Peyer's patch (tissue), 4 donors: ENCODE measurements around the gene RBPJ. TPM values are rescaled to one million over a fixed set of nuclear protein-coding genes. Genes with fewer than 3 reads are reported as not detected.

Source experiments
- DNase-seq, 3 donors: peaks; one replicate each; pipeline ENCODE4 v3.0.0-alpha.2; 2017 to 2019
- H3K27ac ChIP-seq, 4 donors: fragments of 200-600 bp; sonication (generic); one replicate each; pipeline ENCODE4 v1.5.1; 2016 to 2019
- H3K27me3 ChIP-seq, 2 donors: fragments of 200-600 bp; sonication (generic); one replicate each; pipeline ENCODE4 v1.5.1; 2019
- H3K36me3 ChIP-seq, 3 donors: fragments of 200-600 bp; sonication (generic); one replicate each; pipeline ENCODE4 v1.5.1; 2016 to 2019
- H3K4me1 ChIP-seq, 4 donors: fragments of 200-600 bp; sonication (generic); one replicate each; pipeline ENCODE4 v1.5.1; 2016 to 2019
- H3K4me3 ChIP-seq, 4 donors: fragments of 200-600 bp; sonication (generic); 1 replicate in 3 of 4; 2 replicates in 1 of 4; pipeline ENCODE4 v1.5.1; 2016 to 2019; ENCODE audit warnings: mild to moderate bottlenecking in 1 of 4
- H3K9me3 ChIP-seq, 4 donors: fragments of 200-600 bp; sonication (generic); one replicate each; pipeline ENCODE4 v1.5.1; 2016 to 2019; ENCODE audit warnings: mild to moderate bottlenecking in 1 of 4
- POLR2A ChIP-seq, 2 donors: fragments of 450-650 bp; IDR thresholded peaks; one replicate each; pipeline ENCODE4 v1.5.1; 2017; ENCODE audit warnings: antibody characterized with exemption in 2 of 2, mild to moderate bottlenecking in 2 of 2, moderate library complexity in 2 of 2
- total RNA-seq, 4 donors: library from RNA; depleted of rRNA; stranded (reverse); fragments of >200 nt; gene quantifications; one replicate each; pipeline ENCODE4 v1.1.0, GENCODE V29; 2016
- TF ChIP-seq, protein P1 (sequence below), 6 experiments: fragments of 450-650 bp in 4 of 6; fragments of 200-600 bp in 2 of 6; sonication (generic) in 1 of 6; IDR thresholded peaks; one replicate each; pipeline ENCODE4 v1.5.1; 2017 to 2019; ENCODE audit warnings: antibody characterized with exemption in 6 of 6, mild to moderate bottlenecking in 3 of 6, moderate library complexity in 1 of 6

RBPJ gene
- total RNA-seq, 4 donors from 2014 or later, result 27.6 to 105 (median 42.8) TPM

- H3K9me3 ChIP-seq, result no peaks in the 10 kb centered on the region
- no peaks in the 10 kb centered on the region for H3K36me3 ChIP-seq
- no peak overlapping the region for H3K4me3 ChIP-seq
- no peak overlapping the region for H3K27ac ChIP-seq
- H3K27me3 ChIP-seq, result no peaks in the 10 kb centered on the region
- no peak for DNase-seq
- TF ChIP-seq POLR2A (IDR thresholded peaks at IDR 0.05), result no peak
- TF ChIP-seq, protein P1, sequence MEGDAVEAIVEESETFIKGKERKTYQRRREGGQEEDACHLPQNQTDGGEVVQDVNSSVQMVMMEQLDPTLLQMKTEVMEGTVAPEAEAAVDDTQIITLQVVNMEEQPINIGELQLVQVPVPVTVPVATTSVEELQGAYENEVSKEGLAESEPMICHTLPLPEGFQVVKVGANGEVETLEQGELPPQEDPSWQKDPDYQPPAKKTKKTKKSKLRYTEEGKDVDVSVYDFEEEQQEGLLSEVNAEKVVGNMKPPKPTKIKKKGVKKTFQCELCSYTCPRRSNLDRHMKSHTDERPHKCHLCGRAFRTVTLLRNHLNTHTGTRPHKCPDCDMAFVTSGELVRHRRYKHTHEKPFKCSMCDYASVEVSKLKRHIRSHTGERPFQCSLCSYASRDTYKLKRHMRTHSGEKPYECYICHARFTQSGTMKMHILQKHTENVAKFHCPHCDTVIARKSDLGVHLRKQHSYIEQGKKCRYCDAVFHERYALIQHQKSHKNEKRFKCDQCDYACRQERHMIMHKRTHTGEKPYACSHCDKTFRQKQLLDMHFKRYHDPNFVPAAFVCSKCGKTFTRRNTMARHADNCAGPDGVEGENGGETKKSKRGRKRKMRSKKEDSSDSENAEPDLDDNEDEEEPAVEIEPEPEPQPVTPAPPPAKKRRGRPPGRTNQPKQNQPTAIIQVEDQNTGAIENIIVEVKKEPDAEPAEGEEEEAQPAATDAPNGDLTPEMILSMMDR (IDR thresholded peaks at IDR 0.05), result no peak
- H3K4me1 ChIP-seq, result no peaks in the 10 kb centered on the region
These were observed 137.3 kb downstream of the RBPJ start for GRCh38 chr4:26458157-26458561.

GRCh38 chr4:26459054-26459755 is 138.4 kb downstream of the RBPJ start:
- no peak for DNase-seq
- Histone ChIP-seq H3K4me1 (no peaks in the 10 kb centered on the region), H3K27me3 (no peaks in the 10 kb centered on the region), H3K4me3 (no peak overlapping the region), H3K27ac (no peak overlapping the region), H3K36me3 (no peaks in the 10 kb centered on the region), H3K9me3 (no peaks in the 10 kb centered on the region)
- TF ChIP-seq POLR2A (IDR thresholded peaks at IDR 0.05), result no peak
- TF ChIP-seq, protein P1 (IDR thresholded peaks at IDR 0.05), result peak in 5 of 6 experiments; percentile 23 to 63 (median 55)

DNA sequence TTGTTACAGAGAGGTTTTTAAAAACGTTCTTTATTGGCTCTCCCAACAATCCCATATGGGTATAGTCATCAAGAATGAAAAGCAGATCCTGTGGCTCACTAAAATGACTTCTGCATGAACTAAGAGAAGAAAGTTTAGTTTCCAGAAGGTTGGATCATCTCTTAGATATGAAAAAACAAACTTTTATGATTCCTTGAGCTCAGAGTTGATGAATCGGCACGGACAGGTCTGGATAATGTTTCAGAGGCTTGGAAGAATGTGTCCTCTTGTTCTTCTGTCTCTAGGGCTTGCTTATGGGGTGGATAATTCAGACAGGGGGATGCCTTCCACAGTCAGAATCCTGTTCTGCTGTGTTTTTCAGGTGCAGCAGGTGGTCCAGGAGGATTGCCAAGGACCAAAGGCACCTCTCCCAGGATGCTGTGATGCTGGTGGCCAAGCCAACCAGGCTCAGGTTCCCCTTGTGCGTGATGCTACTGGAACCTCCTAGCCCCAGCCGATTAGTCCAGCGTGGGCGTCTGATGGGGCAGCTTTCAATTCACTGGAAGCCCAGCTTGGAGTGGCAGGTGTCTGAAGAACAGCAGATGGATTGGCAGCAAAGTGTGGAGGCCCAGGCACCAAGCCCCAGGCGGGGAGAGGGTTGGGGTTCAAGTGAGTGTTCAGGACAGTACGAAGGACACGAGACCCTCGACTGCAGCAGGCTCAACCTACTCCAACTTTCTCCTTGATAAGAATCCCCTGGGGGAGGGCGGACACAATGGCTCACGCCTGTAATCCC is 139.1 kb downstream of the RBPJ start:
- no peak for TF ChIP-seq POLR2A (IDR thresholded peaks at IDR 0.05)
- TF ChIP-seq, protein P1 (IDR thresholded peaks at IDR 0.05), result no peak
- H3K9me3 ChIP-seq, result no peaks in the 10 kb centered on the region
- H3K36me3 ChIP-seq, result no peaks in the 10 kb centered on the region
- H3K4me3 ChIP-seq, result no peak overlapping the region
- DNase-seq, result no peak
- H3K4me1 ChIP-seq, result no peaks in the 10 kb centered on the region
- no peaks in the 10 kb centered on the region for H3K27me3 ChIP-seq
- no peak overlapping the region for H3K27ac ChIP-seq

DNA sequence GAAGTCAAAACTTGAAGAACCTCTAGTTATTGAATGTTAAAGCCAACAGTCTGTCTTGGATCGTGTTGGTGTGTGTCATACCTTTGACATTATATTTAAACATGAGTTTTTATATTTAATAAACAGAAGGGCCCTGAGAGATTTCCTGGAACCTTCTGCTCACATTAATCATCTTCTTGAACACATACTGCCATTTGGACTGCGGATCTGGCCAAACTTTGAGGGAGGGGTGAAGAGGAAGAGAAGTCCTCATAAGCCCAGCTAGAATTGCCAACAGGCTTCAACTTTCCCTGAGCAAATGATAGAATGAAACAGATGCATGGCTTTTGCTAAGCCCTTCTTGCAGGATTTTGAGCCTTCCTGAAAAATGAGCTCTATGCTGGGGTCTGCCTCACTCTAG is 142.1 kb downstream of the RBPJ start:
- TF ChIP-seq, protein P1 (IDR thresholded peaks at IDR 0.05), result no peak
- no peak for TF ChIP-seq POLR2A (IDR thresholded peaks at IDR 0.05)
- Histone ChIP-seq H3K36me3 (no peaks in the 10 kb centered on the region), H3K27ac (no peak overlapping the region), H3K9me3 (no peaks in the 10 kb centered on the region), H3K4me1 (no peaks in the 10 kb centered on the region), H3K27me3 (no peaks in the 10 kb centered on the region), H3K4me3 (no peak overlapping the region)
- DNase-seq, result no peak

GRCh38 chr4:26463386-26463785 is 142.6 kb downstream of the RBPJ start:
- H3K27ac ChIP-seq, result no peak overlapping the region
- TF ChIP-seq, protein P1 (IDR thresholded peaks at IDR 0.05), result no peak
- no peak for TF ChIP-seq POLR2A (IDR thresholded peaks at IDR 0.05)
- DNase-seq, result no peak

More at GRCh38 chr4:26463386-26463785, 142.6 kb downstream of the RBPJ start:
- Histone ChIP-seq H3K4me3 (no peak overlapping the region), H3K9me3 (no peaks in the 10 kb centered on the region), H3K27me3 (no peaks in the 10 kb centered on the region), H3K4me1 (no peaks in the 10 kb centered on the region), H3K36me3 (no peaks in the 10 kb centered on the region)
